Stimulated activated CD4-positive, alpha-beta T cell treated with anti-CD3 and anti-CD28 coated beads, TNF-alpha, amount 100 ng/mL, for 24 hours (primary cell): ENCODE data around the gene CLK2.
"Not testable (repeated sequence)": the region's sequence is repeated elsewhere in the genome, so short reads cannot be mapped to it uniquely, and the experiment has no call there.

Experiments used
- DNase-seq, 3 experiments: peaks; one replicate each; pipeline ENCODE4 v3.0.0-alpha.2; 2020; ENCODE audit warnings: low read depth in 3 of 3

CLK2 gene

DNA sequence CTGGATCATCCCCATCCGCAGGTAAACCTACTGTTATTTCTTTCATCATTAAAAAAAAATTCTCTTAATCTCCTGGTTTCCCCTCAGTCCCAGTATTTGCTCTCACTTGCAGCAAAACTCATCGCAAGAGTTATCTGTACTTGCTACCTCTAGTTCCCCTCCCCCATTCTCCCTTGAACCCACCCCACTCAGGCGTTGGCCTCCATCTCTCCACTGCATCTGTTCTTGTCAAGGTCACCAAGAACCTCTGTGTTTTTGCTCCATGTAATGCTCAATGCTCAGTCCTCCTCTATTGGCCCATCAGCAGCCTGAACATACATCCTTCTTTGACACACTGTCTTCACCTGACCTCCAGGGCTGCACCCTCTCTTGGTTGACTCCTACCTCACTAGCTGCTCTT is 23.4 kb upstream of the CLK2 start:
- no peak for DNase-seq

DNA sequence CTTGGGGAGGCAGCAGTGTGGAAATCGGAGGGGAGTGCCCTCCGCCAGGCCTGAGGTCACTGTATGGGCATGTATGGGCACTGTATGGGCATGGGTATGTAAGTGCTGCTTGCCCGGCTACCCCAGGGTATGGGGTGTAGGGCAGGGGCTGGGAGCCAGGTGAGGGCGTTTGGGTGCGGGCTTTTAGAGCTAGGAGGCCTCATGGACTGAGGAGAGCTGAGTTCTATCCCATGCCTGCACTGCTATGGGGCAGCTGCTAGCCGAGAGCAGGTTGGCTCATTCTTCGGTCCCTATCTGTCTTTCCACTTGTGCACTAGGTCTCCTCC is 22.6 kb upstream of the CLK2 start:
- DNase-seq: no peak

DNA sequence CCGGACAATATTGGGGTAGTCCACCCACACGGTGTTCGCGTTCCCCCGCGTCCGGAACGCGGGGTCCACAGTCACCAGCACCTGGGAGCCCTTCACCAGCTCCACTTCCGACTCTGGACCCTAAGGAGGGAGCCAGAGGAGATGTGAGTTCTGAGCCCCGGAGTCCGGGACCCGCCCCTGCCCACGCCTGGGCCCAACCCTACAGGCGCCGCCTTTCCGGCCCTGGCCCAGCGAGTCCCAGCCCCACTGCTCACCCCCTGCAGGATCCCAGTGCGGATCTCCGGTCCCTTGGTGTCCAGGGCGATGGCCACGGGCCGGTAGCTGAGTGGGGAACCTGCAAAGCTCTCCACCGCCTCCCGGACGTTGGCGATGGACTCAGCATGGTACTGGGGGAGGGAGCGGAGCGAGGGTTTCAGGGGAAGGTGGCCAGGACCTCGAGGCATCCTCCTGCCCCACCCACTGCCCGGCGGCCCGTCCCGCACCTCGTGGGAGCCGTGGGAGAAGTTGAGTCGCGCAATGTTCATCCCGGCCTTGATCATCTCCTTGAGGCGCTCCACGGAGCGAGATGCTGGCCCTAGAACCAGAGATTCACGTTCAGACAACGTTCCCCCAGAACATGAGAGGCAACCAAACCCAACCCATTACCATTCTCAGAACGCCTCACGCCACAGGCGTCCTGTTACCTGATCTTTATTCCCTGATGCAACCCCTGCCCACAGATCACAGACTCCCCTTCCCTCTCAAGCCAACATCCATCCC is 22.1 kb upstream of the CLK2 start:
- no peak for DNase-seq

DNA sequence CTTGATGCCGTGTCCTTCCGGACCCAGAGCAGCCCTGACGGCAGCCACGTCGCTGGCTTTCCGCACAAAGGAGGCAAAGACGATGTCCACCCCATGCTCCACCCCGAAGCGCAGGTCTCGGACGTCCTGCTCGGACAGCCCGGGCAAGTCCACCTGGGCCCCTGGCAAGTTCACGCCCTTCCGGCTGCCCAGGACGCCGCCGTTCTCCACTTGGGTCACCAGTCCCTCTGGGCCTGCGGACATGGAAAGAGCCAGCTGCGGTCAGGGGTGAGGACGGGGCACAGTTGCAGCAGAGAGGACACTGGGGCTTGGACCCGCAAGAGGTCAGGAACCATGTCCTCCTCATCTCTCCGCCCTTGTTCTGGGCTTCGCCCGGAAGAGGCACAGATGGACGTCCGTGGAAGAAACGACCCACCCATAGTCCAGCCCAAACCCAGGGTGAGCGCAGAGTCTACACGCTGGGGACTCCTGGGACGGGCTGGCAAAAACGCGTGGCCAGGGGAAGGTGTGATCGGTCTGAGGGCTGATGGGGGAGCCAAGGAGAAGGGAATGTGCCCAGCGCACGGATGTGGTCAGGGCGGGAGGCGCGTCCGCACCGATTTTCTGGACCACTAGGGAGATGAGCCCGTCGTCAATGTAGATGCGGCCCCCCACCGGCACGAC is 21.3 kb upstream of the CLK2 start:
- DNase-seq: no peak

DNA sequence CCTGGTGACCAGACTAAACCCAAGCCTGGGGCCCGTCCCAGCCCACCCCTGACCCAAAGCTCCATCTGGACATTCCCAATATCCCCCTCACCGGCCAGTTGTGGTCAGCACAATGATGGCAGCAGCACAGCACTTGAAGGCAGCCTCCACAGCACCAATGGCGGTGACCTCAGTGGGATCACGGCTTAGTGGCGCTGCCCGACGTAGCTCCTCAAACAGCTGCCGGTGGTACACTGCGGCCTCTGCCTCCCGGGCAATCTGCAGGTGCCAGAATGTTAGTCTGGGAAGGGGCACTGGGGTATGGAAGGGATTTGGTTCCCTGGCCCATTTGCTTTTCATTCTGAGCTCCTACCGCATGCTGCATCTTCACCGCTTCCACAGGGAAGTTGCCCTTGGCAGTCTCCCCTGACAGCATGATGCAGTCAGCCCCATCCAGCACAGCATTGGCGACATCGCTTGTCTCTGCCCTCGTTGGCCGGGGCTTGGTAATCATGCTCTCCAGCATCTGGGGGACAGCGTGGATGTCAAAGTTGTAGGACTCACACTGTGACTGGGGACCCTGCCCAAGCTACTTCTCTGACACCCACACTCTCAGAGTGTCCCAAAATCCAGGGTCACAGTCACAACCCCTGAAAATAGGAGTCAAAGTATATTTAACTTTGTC is 19.9 kb upstream of the CLK2 start:
- no peak for DNase-seq

DNA sequence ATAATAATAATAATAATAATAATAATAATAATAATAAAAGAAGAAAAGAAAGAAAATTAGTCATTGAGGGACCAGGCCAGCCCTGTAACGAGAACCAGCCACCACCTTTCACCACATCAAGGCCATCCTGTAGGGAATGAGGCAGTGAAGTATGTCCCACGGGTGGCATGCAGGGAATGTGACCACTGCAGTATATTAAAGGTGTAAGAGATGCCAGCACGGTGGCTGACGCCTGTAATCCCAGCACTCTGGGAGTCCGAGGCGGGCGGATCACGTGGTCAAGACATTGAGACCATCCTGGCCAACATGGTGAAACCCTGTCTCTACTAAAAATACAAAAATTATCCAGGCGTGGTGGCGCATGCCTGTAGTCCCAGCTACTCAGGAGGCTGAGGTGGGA is 17.7 kb upstream of the CLK2 start:
- not testable (repeated sequence) for DNase-seq

DNA sequence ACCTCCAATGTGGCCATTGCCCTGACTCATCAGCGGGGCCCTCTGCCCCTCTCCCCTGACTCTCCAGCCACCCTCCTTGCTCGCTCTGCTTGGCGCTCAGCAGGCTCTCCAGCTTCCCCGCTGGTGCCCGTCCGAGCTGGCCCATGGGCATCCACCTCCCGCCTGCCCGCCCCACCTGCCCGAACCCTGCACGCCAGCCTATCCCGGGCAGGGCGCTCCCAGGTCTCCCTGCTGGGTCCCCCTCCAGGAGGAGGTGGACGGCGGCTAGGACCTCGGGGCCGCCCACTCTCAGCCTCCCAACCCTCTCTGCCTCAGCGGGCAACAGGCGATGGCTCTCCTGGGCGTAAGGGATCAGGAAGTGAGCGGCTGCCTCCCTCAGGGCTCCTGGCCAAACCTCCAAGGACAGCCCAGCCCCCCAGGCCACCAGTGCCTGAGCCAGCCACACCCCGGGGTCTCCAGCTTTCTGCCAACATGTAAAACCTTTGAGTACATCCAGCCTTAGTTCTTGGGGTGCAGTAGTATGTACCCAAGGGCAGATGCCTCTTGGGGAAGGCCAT is 14.8 kb upstream of the CLK2 start:
- DNase-seq: no peak

DNA sequence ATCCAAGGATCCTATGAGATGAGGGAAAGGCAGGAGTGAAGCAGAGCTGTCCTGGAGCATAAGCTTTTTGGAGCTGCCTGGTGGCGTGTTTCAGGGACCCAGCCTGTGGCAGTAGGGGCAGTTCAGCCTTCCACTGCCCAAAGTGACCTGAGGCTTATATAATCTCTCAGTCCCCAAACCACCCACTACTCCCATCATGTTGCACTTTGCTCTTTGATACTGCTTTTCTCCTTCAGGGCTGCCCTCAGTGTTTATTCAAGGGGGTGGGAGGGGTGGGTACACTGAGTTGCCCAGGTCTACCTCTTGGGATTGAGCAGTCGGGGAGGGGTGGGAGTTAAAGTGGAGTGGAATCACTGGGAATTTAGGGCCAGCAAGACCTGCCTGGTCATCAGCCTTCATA is 13.2 kb upstream of the CLK2 start:
- DNase-seq: no peak

DNA sequence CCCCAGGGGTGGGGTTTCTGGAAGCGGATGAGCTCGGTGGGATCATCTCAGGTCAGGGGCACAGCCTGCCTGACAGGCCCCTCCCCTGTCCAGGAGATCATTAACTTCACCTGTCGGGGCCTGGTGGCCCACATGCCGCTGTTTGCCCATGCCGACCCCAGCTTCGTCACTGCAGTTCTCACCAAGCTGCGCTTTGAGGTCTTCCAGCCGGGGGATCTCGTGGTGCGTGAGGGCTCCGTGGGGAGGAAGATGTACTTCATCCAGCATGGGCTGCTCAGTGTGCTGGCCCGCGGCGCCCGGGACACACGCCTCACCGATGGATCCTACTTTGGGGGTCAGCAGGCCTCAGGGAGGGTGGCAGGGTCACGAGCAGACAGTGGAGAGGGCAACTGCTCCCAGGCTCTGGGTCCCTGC is 12.3 kb upstream of the CLK2 start:
- no peak for DNase-seq

DNA sequence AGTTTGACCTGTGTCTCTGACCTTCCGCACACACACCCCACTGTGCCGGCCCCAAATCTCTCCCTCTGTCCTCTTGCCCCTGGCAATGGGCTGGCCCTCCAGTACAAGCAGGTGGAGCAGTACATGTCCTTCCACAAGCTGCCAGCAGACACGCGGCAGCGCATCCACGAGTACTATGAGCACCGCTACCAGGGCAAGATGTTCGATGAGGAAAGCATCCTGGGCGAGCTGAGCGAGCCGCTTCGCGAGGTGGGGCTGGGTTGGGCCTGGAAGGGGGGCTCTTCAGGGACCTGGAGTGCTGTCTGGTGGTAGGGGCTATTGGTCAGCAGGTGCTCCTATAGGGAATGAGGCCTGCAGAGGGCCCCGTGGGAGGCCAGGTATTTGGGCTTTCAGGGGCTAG is 11.8 kb upstream of the CLK2 start:
- DNase-seq: no peak

DNA sequence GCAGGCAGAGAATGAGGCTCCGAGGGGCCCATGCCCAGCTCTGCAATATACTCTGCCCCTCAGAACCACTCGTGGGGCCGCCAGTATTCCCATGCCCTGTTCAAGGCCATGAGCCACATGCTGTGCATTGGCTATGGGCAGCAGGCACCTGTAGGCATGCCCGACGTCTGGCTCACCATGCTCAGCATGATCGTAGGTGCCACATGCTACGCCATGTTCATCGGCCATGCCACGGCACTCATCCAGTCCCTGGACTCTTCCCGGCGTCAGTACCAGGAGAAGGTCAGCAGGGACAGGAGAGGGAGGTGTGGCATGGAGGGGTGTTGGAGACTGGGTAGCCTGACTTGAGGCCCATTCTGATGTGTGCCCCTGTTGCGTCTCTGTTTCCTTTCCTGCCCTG is 11.2 kb upstream of the CLK2 start:
- DNase-seq: no peak

DNA sequence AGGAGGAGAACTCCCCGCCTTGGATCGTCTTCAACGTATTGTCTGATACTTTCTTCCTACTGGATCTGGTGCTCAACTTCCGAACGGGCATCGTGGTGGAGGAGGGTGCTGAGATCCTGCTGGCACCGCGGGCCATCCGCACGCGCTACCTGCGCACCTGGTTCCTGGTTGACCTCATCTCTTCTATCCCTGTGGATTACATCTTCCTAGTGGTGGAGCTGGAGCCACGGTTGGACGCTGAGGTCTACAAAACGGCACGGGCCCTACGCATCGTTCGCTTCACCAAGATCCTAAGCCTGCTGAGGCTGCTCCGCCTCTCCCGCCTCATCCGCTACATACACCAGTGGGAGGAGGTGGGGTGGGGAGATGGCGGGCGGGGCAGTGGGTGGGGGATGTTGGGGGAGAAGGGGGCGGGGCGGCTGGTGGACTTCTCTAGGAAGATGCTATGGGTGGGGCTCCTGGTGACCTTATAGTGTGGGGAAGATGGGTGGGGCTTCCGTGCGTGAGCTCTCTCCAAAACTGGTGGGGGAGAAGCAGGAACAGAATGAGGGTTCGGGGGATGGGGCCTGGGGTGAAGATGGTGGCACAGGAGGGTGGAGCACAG is 9.3 kb upstream of the CLK2 start:
- no peak for DNase-seq

DNA sequence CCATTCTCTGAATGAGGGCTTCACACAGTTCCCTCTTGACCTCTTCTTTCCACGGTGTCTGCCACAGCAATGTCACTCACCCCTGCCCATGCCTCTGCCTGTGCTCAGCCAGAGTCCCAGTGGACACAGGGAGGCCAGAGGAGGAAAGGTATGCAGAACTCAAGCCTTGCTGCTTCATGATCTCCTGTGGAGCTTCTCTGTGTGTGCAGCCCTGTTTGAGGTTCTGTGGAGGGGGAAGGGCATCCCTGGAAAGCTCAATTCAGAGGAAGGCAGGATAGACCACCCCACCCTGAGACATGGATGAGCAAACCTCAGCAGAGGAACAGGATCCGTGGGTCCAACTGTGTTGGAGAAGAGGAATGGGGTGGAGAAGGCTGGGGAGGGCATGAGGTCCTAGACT is 6.0 kb upstream of the CLK2 start:
- DNase-seq: no peak

DNA sequence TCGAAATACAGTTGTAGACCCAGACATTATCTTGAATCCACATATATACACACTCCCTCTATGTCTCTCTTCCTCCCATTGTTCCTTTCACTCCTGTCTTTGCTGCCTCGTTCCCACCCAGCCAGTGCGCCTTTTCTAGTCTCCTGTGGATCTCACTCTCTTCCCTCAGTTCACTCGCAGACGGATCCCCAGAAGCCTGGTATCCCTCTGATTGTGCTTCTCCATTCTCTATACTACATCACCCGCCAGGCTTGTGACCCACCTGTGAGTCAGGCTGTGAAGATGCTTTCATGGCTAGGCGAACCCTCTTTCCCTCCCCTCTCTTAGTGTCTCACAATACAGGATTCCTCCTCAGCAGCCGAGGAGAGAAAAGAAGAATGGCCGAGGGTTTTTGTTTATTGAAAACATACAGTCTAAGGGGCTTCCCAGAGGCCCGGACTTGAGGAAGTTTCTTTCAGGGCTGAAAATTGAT is 5.4 kb upstream of the CLK2 start:
- DNase-seq: no peak

DNA sequence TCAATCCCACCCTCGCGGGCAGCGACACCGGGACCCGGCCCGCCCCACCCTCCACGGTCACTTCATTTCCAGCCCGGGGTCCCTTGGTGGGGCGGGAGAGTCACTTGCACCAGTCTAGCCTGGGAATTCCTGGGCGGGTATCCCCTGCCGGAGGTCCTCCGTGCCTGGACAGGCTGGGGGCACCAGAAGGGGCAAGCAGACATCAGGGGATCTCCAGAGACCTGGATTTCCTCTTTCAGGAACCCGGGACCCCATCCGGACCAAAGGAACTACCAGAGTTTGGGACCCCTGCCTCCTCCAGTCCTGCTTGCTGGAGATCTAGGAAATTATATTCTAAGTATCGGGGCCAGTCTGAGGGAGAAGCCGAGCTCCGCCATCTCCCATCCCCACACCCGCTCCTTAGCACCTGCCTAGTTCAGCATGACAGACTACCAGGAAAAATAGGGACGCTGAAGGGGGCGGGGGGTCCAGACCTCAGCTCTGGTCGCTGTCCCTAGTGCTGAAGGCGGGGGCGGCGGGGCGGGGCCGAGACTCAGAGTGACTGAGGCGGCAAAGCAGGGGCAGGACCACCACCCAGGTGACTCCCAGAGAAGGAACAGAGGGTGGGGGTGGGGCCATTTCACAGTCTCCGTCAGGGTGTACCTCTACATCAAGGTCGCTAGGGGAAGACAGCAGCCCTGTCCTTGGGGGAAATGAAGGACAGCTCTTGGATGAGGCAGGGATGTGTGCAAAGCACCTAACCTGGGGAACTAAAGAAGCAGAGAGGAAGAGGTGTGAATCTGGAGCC is 4.8 kb upstream of the CLK2 start:
- DNase-seq: peak; percentile 25 to 73 (median 47)

DNA sequence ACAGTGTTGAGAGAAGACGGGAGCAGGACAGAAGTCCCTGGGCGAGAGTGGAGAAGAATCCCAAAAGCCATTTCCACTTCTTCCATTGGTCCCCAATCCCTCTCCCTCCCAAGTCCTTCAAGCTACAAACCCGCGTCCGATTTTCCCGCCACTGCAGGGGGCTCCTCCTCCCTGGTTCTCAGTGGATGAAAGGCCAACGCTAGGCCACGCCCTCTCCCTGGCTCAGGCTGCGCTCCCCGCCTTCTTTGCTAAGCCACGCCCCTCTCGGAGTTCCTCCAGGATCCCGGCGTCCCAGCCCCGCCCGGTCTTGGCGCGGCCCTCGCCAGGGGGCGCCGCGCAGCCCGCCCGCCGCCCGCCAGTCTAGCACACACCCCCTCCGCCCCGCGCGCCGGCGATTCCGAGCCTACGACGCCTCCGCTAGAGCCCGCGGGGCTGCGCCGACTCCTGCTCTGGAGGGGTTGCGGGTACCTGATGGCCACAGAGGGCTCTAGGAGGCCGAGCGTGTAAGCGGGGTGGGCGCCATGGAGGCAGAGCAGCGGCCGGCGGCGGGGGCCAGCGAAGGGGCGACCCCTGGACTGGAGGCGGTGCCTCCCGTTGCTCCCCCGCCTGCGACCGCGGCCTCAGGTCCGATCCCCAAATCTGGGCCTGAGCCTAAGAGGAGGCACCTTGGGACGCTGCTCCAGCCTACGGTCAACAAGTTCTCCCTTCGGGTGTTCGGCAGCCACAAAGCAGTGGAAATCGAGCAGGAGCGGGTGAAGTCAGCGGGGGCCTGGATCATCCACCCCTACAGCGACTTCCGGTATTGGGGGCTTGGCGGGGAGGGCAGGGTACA is 4.0 kb upstream of the CLK2 start, which contains the start of gene HCN3:
Gene HCN3 (plus strand): TSS at position 394 of the 832 bp plus-strand sequence. CDS start 128 bp downstream, at position 522.
- DNase-seq: peak; percentile 91 to 98 (median 93)

DNA sequence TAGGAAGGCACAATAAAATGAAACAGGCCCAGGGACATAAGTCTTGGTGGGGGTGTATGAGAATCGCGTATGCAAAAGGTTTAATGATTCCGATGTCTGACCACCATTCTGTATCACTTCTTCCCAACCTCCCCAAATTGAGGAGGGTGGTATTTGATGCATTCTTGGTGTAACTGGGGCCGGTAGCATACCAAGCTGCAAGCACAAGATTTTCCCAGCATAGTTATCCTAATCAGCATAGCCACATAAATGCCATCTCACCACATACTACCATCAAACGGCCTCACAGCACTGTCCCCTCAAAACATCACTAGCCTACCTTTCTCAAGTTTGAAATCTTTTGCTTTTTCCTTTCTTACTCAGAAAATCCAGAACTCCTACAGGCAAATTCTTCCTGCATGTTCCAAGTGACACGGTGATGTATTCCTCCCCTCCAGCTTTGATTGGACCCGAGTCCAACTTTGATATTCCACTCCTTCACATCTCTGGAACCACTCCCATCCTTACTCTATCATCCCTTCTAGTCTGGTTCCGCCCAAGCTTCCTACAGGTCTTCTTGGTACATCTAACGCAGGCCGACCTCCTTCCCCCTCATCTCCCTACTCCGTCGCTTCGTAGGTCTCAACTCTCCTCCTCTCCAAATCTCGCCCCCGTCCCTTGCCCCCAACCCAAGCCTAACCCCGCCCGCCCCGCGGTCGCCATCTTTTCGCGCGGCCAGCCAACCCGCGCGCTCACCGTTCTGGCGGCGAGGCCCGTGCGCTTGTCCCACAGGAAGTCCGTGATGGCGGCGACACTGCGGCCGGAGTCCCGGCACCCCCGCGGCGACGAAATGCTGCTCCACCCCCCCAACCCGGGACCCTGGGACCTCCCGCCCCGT is 600 bp downstream of the CLK2 start:
- no peak for DNase-seq

DNA sequence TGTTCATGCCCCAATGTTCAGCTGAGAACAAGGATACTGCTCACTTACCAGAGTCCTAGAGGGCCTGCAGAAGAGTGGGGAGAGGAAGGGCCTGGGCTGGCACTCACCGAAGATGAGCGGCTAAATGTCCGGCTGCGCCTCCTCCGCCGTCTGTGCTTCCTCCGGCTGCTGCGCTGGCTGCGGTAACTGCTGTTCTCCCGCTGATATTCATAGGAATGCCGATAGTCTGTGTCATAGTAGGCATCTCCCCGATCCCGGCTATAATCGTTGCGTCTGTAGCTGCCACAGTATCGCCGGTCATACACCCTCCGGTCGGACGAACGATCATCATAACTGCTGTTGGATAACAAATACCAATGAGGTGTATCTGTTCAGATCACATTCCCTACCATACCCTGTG is 3.9 kb downstream of the CLK2 start:
- DNase-seq: no peak

DNA sequence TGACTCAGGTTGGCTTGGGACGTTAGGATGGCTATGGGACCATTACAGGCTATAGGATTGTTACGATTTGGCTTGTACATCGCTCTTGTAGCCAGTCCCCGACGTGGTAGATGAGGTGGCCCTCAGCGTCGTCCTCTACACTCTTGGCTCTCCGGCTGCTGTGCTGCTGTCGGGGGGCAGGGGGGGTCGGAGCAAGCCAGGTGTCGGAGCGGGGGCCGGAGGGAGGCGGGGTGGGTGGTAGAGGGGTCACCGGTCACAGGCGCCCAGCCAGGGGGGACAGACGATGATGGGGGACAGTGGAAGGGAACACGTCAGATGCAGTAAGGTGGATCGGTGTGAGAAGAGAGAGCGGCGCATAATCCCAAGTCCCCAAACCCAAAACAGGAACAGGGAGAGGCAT is 4.7 kb downstream of the CLK2 start:
- no peak for DNase-seq

DNA sequence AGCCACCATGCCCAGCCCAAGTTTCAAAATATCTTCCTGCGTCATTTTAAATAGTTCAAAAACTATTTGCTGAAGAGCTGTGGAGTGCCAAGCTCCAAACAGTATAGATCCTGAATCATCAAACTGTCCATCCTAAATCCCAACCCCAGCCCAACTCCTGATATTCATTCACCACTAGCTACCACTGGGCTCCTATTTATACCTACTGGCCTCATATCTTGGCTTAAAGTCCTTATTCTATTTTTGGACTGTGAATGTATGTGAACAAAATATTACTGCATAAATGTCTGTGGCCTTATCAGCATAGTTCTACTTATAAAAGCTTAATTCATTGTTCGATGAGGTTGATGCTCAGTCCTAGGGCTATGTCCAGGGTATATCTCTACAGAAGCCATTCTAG is 5.9 kb downstream of the CLK2 start:
- DNase-seq: no peak
